Occipital lobe (tissue), 2 donors: ENCODE results near the gene GALNT18. TPM values are rescaled to one million over a fixed set of nuclear protein-coding genes. Genes with fewer than 3 reads are reported as not detected.

ENCODE experiments used
- DNase-seq: peaks from one replicate; lab custom pipeline; 2025; lab: John Stamatoyannopoulos, UW
- total RNA-seq: library from RNA; depleted of rRNA; stranded (reverse); fragments of >200 nt; gene quantifications from one replicate; pipeline ENCODE4 v1.2.3, GENCODE V29; 2014

Gene GALNT18
- total RNA-seq, 1 donor from 2014 or later: 22.8 TPM

DNA sequence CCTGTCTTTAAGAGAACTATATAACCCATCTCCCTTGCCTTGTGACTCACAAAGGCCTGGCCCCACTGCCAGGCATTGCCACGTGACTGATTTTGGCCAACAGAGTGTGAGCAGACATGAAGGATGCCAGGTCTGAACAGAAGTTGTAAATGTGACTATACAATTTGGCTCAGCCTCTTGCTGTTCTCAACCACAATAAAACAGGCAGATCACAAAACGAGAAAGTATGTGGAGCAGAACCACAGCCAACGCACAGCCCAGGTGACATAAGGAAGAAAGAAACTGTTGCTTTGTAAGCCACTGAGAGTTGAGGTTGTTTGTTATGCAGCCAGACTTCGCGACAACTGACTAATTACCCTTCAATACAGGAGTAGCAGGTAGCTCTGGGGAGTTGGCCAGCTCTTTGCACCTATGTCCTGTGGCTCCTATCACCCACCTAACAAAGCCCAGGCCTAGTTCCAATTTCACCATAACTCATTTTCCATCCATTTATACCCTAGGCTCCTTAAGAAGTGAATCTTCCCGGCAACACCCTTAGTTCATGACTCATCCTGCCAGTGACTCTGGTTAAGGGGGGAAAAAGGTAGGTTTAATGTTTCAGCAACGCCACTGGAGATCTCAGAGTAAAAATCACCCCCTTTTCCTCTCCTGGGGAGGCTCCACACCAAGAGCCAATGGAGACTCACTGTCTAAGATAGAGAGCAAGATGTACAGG lies 53.7 kb downstream of the GALNT18 start:
- DNase-seq: peak; percentile 73

DNA sequence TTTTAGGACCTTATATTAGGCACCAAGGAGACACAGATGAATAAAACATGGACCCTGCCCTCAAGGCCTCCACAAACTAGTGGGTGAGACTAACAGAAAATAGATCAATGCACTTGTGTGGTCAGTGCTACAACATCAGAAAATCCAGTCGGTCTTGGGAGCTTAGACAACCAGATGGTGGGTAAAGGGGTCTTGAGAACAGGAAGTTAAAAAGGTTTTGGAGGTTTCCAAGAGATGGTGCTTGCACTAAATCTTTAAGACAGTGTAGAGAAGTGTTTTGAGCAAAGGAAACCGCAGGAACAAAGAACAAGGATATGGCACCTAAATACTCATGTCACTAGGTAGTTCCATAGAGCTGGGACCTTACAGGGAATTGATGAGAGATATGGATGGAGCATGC lies 56.2 kb downstream of the GALNT18 start:
- no peak for DNase-seq

DNA sequence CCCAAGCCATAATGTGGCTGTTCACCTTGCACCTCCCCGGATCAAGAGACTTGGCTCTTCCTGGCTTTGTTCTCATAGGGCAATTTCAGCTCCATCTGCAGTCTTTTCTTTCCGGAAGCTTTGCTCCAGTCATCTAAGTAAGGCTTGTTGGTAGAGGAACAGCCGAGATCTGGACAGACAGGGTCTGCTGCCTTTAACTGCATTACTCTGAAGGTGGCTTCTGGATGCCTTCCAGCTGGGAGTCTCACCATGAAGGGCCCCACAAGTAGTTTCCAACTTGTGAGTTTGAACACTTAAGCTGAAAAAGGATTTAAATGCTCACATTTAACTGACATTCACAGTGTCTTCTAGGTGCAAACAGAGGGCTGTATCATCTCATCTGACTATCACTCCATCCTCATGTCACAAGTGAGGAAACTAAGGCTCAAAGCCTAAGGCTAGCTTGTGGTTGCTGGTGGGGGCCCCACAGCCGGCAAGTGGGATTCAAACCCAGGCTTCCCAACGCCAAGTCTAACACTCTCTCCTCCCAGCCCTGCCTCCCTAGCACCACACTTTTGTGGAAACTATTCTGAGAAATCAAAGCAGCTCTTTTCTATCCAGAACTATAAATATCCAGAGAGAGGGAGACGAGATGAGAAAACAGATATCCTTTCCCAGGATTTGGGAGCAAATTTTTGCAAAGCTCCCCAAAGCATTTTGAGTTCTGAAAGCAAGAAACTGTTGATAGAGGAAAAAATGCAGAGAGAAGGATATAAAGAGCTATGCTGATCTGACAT lies 58.4 kb downstream of the GALNT18 start:
- peak; percentile 11 for DNase-seq

DNA sequence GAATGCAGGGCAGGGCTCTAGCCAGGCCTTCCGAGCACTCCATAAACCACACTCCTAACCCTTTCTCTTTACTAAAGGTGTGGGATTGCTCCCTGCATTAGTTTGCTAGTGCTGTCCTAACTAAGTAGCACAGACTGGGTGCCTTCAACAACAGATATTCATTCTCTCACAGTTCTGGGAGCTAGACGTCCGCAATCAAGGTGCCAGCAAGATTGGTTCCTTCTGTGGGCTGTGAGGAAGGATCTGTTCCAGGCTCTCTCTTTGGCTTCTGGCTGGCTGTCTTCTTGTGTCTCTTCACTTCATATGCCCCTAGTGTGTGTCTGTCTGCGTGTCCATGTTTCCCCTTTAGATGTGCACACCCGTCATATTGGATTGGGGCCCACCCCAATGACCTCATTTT lies 59.8 kb downstream of the GALNT18 start:
- DNase-seq: no peak

DNA sequence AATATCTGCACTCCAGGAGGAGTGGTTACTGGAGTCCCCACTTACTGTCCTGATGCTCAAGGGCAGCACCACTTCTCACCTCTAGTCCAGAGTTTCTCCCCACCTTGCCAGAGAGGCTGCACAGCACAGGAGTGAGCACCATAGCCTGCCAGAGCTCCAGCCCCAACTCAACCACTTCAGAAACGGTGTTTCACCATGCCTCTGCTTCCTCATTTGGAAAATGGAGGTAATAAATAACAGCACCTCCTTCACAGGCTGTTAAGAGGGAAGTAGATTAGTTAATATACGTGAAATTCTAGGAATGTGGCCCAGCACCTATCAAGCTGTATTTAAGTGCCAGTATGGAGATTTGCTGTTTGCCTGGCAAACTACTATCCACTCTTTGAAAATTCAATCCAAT lies 63.0 kb downstream of the GALNT18 start:
- DNase-seq: no peak

DNA sequence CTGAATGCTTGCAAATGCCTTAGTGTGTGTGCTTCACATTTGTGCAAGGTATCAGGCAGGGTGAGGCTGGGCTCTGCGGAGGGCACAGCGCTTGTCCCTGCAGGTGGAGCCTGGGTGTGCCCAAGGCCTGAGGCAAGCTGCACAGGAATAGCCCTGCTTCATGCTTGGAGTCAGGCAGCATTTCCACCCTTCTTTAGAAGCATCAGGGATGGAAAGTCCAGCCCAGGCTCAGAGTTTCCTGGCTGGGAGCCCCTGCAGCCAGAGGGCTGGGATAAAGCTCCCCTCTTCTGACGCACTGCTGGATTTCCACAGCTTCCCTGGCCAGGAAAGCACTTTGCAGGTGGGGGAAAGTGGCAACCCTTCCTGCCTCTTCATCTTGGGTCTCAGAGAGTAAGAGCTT lies 63.4 kb downstream of the GALNT18 start:
- no peak for DNase-seq

DNA sequence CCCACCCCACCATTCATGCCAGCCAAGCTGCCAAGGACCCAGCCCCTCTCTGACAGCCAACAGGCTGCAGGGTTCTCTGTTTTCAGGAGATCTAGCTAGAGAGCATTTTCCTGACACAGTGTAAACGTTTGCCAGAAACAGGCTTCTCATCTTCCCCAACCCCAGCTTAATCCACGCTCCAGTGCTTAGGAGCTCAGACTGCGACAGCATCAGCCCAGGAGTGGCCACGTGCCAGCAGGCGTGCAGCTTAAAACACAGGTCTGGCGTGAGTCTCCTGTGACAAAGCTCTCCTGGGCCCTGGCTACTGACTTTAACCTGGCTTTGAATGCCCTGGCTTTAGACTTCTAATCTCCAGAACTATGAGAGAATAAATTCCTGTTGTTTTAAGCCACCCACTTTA lies 66.6 kb downstream of the GALNT18 start:
- DNase-seq: no peak

DNA sequence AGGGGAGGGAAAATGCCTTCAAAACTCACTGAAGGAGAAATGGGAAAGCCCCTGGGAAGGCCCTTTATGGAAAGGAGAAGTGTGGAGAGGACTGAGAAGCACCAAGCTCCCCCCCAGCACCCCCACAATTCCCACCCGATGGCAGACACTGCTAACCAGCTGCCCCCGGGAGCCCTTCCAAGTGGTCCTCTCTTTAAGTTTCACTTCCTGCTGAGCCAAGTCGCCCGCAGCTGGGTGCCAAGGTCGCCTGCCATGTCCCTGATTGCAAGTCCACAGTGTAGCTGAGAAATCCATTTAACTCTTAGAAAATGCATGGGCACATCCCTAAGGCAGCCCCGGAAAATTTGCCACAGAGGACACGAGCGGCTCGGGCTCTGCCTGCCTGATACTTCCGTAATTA lies 68.2 kb downstream of the GALNT18 start:
- DNase-seq: no peak

DNA sequence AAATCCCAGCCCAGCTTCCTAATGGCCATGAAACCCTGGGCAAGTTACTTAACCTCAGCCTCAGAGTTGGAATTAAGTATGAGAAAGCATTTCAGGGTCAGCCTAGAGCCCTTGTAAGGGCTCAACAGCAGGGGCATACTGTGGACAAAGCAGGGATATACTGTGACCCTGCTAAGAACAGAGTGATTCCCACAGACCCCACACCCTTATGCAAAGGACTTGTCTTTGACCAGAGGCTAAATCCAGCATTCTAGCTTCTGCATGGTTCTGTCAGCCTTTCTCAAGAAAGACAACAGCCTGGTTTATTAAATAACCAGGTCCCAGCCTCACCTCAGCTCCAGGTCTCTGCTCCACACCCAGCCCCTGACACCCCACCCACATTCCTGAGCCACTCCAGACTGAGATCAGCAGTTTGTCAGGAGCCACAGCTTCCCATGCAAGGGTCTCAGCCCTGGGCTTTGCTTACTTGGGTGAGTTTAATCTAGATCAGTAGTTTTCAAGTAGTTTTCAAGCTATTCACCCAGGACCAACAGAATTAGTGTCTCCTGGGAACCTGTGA lies 69.2 kb downstream of the GALNT18 start:
- no peak for DNase-seq

DNA sequence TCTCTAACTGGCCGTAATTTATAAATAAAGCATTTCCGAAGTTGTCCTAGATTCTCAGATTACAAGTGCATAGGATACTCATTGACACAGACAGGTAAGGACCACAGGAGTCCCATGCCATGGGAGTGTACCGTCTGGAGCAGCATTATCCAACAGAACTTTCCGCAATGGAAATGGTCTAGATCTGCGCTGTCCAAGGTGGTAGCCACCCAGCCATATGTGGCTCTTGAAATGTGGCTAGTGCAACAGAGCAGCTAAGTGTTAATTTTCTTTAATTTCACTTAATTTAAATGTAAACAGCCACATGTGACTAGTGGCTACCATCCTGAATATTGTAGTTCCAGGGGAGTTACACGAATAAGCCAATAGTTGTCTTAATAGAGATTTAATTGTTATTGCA lies 71.3 kb downstream of the GALNT18 start:
- no peak for DNase-seq

DNA sequence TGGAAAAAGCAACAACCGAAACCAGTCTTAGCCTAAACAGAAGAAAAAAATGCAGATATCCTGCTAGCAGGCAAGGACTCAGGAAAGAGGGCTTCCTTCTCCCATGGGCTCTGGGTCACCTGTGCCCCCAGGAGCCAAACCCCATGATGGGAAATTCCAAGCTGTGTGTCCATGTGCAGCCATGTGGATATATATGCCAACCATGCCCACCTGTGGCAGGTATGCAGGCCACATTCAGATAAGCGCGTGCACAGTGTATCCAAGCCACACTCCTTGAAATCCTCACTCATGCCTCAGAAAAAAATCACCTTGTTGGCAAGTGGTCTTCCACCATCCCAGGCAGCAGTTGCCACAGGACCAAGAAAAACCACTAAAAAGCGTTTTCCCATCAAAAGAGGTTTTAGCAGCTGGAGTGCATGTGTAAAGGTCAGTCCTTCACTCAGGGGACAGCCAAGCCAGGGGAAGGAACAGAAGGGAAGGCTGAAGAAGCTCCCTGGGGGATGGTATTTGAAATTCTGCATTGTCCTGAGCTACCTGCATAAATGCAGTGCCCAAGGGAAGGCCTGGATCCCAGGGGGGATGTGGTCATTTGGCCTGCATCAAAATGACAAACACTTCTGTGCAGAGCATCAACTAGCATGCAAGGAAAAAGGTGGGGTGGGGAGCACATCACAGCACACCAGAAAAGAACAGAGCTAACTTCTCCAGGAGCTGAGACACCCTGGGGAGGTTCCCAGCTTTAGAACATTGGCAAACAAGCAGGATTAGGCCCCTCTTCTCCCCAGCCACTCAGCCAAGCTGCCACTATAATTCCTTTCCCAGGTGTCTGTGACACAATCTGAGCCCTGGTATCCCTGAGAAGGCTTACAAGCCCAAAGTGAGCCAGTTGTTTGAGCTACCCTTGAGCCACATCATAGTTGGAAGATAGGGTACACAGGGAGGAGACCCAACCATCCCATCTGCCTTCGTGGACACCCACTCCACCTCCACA lies 76.2 kb downstream of the GALNT18 start:
- no peak for DNase-seq

DNA sequence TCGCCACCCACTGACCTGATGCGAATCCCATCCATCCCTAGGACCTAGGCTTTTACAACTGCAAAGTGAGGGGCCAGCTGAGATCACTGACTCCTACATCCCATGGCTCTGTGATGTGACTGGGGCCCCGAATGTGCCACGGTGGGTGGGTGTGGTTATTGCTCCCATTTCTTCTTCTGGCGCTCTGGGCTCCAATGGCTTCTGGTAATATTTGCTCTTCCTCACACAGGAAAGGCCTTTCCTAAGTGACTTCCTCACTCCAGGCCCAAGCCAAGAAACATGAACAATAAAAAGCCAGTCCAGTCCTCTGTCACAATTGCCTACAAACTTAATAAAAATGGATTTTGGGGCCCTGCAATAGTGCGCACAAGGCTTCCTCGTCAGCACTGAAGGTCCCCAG lies 78.1 kb downstream of the GALNT18 start:
- DNase-seq: no peak

DNA sequence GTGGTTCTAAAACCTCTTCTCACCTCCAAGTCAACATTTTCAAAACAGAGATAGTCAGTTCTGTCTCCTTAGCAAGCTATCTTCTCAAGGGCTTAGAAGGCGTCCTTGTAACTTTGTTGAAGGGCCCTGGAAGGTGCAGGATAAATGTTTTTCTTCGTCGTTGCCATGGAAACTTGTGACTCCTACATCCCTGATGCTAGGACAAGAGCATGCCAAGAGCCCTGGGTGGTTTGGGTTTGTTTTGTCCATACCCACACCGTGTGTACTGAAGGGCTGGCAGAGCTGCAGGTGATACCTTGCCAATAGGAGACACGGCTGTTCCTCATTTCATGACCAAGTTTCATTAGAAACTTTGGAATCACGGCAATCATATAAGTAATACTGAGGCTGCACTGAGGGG lies 81.6 kb downstream of the GALNT18 start:
- DNase-seq: no peak

DNA sequence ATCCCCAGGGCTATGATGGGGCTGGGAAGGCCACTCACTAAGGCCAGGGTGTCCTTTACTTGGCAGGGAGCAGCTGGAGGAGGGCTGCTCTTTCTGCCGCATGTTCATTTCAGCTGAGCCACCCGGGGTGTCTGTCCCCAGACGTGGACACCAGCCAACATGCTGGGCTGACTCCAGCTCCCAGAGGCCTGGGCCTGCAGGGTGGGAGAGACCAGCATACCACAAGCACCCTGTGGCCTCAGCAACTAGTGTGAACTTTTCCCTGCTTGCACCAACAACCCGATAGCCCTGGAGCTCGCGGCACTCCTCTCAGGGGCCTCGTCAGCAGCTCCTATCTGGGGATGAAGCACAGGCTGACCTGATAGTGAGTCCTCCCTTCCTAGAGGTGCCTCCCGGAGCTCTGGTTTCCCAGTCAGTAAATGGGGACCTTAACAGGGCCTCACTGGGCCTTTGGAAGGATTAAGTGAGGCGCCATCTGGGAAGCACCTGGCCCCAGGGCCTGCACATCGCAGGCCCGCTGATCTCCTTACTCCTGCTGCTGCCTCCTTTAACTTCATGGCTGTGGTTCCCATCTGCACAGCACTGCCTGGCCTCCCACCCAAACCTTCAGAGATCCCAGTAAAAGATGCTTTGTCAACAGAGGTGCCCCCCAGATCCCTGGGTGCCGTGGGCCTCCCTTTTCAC lies 83.4 kb downstream of the GALNT18 start:
- no peak for DNase-seq

DNA sequence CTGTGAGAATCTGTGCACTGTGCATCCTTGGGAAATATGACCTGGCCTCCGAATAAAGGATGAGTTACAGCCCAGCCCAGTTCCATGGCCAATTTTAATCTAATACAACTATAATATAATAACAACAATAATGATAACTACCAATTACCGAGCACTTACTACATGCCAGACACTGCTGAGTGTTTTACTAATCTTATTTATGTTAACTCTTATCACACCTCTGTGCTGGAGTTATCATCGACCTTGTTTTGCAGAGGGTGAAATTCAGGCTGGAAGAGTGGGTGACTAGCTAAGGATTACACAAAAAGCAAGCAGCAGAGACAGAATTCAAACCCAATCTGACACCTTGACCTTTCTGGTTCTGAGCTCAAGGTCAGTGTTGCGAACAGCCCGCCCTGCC lies 83.9 kb downstream of the GALNT18 start:
- no peak for DNase-seq

DNA sequence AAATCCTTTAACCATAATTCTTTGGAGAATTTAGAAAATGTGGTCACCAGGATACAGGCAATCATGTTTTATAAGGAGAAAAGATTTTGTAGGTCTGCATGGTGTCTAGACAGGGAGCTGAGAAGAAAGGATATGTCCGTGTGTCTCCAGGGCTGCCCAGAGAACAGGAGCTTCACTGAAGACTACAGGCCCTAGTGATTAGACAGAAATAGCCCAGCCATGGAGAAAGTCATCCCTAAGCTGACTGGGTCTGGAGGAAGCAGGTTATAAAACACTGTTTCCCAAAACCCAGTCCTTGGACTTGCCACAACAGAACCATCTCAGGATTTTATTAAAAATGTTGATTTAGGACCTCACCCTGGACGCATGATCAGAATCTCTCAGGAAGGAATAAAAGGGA lies 84.4 kb downstream of the GALNT18 start:
- no peak for DNase-seq

DNA sequence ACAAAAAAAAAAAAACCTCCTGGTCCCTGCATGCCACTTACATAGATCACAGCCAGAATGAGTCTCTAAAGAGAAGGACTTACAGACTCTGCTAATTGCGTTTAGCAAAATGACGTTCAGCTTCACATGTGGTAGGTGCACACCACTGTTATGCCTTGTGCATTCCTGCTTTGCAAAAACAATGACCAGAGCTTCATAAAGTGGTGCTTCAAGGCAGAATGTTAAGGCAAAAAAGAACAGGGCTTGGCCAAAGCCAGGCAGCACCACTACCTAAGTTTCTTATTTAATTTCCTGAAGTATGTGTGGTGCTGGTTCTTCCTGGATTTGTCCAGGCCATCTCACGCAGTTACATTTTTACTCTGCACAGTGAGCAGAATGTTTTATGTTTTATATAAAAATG lies 85.2 kb downstream of the GALNT18 start:
- DNase-seq: no peak

DNA sequence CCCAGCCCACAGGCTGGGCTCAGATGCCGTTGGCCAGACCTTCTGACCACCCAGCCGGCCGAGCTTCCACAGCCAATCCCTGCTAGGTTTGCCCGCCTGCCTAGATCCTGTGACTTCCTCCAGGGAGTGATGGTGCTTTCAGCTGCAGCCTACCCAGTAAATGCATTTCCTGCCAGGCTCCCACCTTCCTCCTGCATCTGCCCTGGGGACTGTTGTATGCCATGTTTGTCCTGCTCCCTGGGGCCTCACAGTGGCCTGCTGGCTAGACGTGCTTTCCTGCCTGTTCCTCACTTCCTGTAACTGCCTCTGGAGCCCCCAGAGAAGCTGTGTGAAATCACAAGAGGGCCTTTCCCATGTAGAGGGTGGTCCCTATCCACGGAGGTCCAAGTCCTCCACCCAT lies 86.2 kb downstream of the GALNT18 start:
- DNase-seq: no peak

DNA sequence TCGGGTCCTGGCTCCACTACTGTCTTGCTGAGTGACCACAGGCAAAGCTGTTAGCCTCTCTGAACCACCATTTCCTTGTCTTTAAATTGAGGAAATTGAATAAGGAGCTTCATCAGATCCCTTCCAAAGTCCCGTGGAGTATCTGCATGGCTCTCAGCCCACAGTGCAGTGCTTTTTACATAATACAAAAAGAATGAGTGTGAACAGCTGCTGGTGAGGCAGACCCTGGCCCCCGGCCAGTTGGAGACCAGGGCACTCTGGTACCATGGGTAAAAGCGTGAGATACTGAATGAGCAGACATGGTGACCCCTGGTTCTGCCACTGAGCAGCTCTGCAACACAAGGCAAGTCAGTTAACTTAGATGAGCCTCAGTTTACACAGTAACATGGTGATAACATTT lies 86.8 kb downstream of the GALNT18 start:
- DNase-seq: peak; percentile 30

DNA sequence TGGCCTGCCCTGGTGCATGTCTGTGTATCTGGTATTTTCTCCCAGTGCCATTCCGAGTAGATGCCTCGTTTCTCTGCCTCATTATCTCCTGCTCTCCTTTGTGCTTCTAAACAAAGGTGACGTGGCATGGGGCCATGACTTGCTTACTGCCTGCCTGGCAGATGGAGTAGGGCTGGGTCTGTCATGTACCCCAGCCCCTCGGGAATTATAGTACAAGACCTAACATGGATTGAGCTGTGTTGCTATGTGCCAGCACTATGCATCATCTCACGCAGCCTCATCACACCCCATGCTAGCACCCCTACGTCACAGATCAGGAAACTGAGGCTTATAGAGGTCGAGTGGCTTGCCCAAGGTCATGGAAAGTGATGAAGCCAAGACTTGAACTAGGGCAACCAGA lies 88.1 kb downstream of the GALNT18 start:
- DNase-seq: no peak

DNA sequence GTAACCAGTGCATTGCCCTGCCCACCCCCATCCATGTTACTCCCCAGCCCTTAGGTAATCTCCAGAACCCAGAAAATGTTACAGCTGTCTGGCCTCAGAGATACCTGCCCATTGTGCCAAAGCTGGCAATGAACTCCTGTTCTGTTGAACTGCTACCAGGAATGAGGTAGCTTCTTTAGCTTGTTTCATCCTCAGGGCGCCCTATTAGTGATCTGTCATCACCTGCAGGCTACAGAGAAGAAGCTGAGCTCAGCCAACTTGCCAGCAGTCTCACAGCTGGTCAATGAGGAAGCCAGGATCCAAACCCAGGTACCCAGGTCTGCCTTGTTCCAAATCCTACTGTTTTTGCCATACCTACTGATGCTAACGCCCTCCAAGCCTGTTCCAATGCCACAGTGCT lies 88.7 kb downstream of the GALNT18 start:
- no peak for DNase-seq
